ENCODE data around the gene GABARAP.

GABARAP gene

GRCh38 chr17:7222093-7222971 is 19.9 kb downstream of the GABARAP start:
- DNase-seq (ENCODE audit: low read depth in 2 of 2): no peak

- no peak for DNase-seq (ENCODE audit: low read depth in 2 of 2)
These were observed 20.8 kb downstream of the GABARAP start for GRCh38 chr17:7221278-7222092.

GRCh38 chr17:7220593-7221277 is 21.5 kb downstream of the GABARAP start:
- peak; percentile 46 to 53 for DNase-seq (ENCODE audit: low read depth in 2 of 2)

GRCh38 chr17:7219812-7220592 is 22.2 kb downstream of the GABARAP start, which contains the start of the genes ACADVL and DLG4:
TSS of gene ACADVL (plus strand) at chr17:7219938. CDS start at chr17:7219985, 47 bp downstream.
TSS of gene DLG4 (minus strand) at chr17:7219836.
- peak; percentile 75 to 82 for DNase-seq (ENCODE audit: low read depth in 2 of 2)

- DNase-seq (ENCODE audit: low read depth in 2 of 2): no peak
These were observed 22.9 kb downstream of the GABARAP start for GRCh38 chr17:7219229-7219811.

GRCh38 chr17:7218758-7219157 is 23.5 kb downstream of the GABARAP start:
- DNase-seq (ENCODE audit: low read depth in 2 of 2): no peak

- no peak for DNase-seq (ENCODE audit: low read depth in 2 of 2)
These were observed 24.1 kb downstream of the GABARAP start for GRCh38 chr17:7218166-7218565.

GRCh38 chr17:7217113-7217987 is 24.9 kb downstream of the GABARAP start:
- DNase-seq (ENCODE audit: low read depth in 2 of 2): no peak

- no peak for DNase-seq (ENCODE audit: low read depth in 2 of 2)
These were observed 25.8 kb downstream of the GABARAP start for GRCh38 chr17:7216242-7217112.

- DNase-seq (ENCODE audit: low read depth in 2 of 2): no peak
These were observed 26.5 kb downstream of the GABARAP start for GRCh38 chr17:7215652-7216180.

- DNase-seq (ENCODE audit: low read depth in 2 of 2): no peak
These were observed 27.1 kb downstream of the GABARAP start for GRCh38 chr17:7215136-7215638.

GRCh38 chr17:7214300-7215135 is 27.7 kb downstream of the GABARAP start:
- peak; percentile 100 for DNase-seq (ENCODE audit: low read depth in 2 of 2)

- DNase-seq (ENCODE audit: low read depth in 2 of 2): peak; percentile 50 to 52
These were observed 28.4 kb downstream of the GABARAP start for GRCh38 chr17:7213895-7214299.

- DNase-seq (ENCODE audit: low read depth in 2 of 2): no peak
These were observed 30.6 kb downstream of the GABARAP start for GRCh38 chr17:7211491-7212273.

- DNase-seq (ENCODE audit: low read depth in 2 of 2): no peak
These were observed 33.3 kb downstream of the GABARAP start for GRCh38 chr17:7208754-7209460.

GRCh38 chr17:7208027-7208571 is 34.1 kb downstream of the GABARAP start:
- DNase-seq (ENCODE audit: low read depth in 2 of 2): no peak

Data from stimulated activated CD4-positive, alpha-beta T cell treated with anti-CD3 and anti-CD28 coated beads, Interleukin-4, amount 100 ng/mL, for 48 hours (primary cell).